GM18508 (cell line): ENCODE measurements around the gene PEX12.
"Not testable (repeated sequence)": the region's sequence is repeated elsewhere in the genome, so short reads cannot be mapped to it uniquely, and the experiment has no call there.

Source experiments
- ATAC-seq: cut with Tn5 transposase; IDR thresholded peaks from one replicate; pipeline ENCODE4 v1.9.1; 2021; ENCODE audit warnings: moderate number of reproducible peaks; ENCODE audit not compliant: insufficient read depth, unreplicated experiment

The PEX12 gene

GRCh38 chr17:35540589-35541404 lies 37.6 kb downstream of the PEX12 start:
- no peak for ATAC-seq

GRCh38 chr17:35539659-35540026 lies 38.7 kb downstream of the PEX12 start:
- ATAC-seq: no peak

- no peak for ATAC-seq
These were observed 40.7 kb downstream of the PEX12 start, which contains the start of gene SLFN12L for GRCh38 chr17:35537601-35538141. Gene SLFN12L, minus strand, starts transcription at chr17:35537678. Its CDS starts 15,314 bp downstream, at chr17:35522364.

GRCh38 chr17:35536664-35537171 lies 41.7 kb downstream of the PEX12 start:
- no peak for ATAC-seq

GRCh38 chr17:35535406-35535805 lies 43.0 kb downstream of the PEX12 start:
- not testable (repeated sequence) for ATAC-seq

- ATAC-seq: no peak
These were observed 43.7 kb downstream of the PEX12 start for GRCh38 chr17:35534576-35535093.

- no peak for ATAC-seq
These were observed 47.2 kb downstream of the PEX12 start for GRCh38 chr17:35531160-35531559.

- ATAC-seq: no peak
These were observed 48.5 kb downstream of the PEX12 start for GRCh38 chr17:35529866-35530265.

GRCh38 chr17:35529326-35529725 lies 49.0 kb downstream of the PEX12 start:
- ATAC-seq: not testable (repeated sequence)
